CD4-positive, CD25-positive, alpha-beta regulatory T cell (primary cell): Measurements from ENCODE around the gene CATSPER3. TPM values are rescaled to one million over a fixed set of nuclear protein-coding genes. Genes with fewer than 3 reads are reported as not detected.
"Not testable (repeated sequence)": the region's sequence is repeated elsewhere in the genome, so short reads cannot be mapped to it uniquely, and the experiment has no call there.

ENCODE experiments used
- ATAC-seq, 2 donors: fragments of 150-1000 bp; cut with Tn5 transposase; one replicate each; pipeline ENCODE4 v1.10.0; 2021; ENCODE audit warnings: low read depth in 2 of 2, moderate number of reproducible peaks in 2 of 2, moderate library complexity in 1 of 2
- DNase-seq, 3 donors: peaks; one replicate each; pipeline versions ENCODE4 v3.0.0 to v3.0.0-alpha.2; 2012 to 2022; ENCODE audit warnings: mixed read lengths in 1 of 3
- H3K27ac ChIP-seq: one replicate; pipeline ENCODE4 v1.7.0; 2013; ENCODE audit warnings: mild to moderate bottlenecking, low read length; ENCODE audit not compliant: insufficient read depth, poor library complexity, severe bottlenecking
- H3K27me3 ChIP-seq: one replicate; pipeline ENCODE4 v1.7.0; 2013; ENCODE audit warnings: low read length; ENCODE audit not compliant: control insufficient read depth, insufficient read depth
- H3K36me3 ChIP-seq: one replicate; pipeline ENCODE4 v1.7.0; 2013; ENCODE audit warnings: mild to moderate bottlenecking, low read length, moderate library complexity; ENCODE audit not compliant: control insufficient read depth, insufficient read depth
- H3K4me1 ChIP-seq: 2 replicates; pipeline ENCODE4 v1.7.0; 2013; ENCODE audit warnings: mild to moderate bottlenecking, low read length; ENCODE audit not compliant: insufficient read depth, control insufficient read depth, poor library complexity, severe bottlenecking
- H3K4me3 ChIP-seq: one replicate; pipeline ENCODE4 v1.7.0; 2013; ENCODE audit warnings: low read depth, mild to moderate bottlenecking, low read length, moderate library complexity
- H3K9me3 ChIP-seq, 2 experiments: 1 replicate in 1 of 2; 2 replicates in 1 of 2; pipeline ENCODE4 v1.7.0; 2013; ENCODE audit warnings: low read length in 2 of 2, mild to moderate bottlenecking in 1 of 2, moderate library complexity in 1 of 2; ENCODE audit not compliant: control insufficient read depth in 2 of 2
- H3K27ac Mint-ChIP-seq, 3 donors: one replicate each; pipeline ENCODE4 v1.8.0; 2020 to 2022; ENCODE audit warnings: mild to moderate bottlenecking in 3 of 3, mixed read lengths in 3 of 3, moderate library complexity in 2 of 3
- H3K27me3 Mint-ChIP-seq: one replicate; pipeline ENCODE4 v1.8.0; 2022; ENCODE audit warnings: mild to moderate bottlenecking, mixed read lengths
- H3K36me3 Mint-ChIP-seq: one replicate; pipeline ENCODE4 v1.8.0; 2020; ENCODE audit warnings: mixed read lengths
- H3K4me1 Mint-ChIP-seq, 4 donors: one replicate each; pipeline ENCODE4 v1.8.0; 2020 to 2022; ENCODE audit warnings: mixed read lengths in 4 of 4, mild to moderate bottlenecking in 1 of 4
- H3K4me3 Mint-ChIP-seq, 4 donors: one replicate each; pipeline ENCODE4 v1.8.0; 2020 to 2022; ENCODE audit warnings: mild to moderate bottlenecking in 4 of 4, mixed read lengths in 4 of 4, moderate library complexity in 3 of 4
- H3K9me3 Mint-ChIP-seq, 7 donors: one replicate each; pipeline ENCODE4 v1.8.0; 2020 to 2022; ENCODE audit warnings: mixed read lengths in 7 of 7, mild to moderate bottlenecking in 3 of 7, moderate library complexity in 2 of 7
- polyA plus RNA-seq, 4 donors: library from polyadenylated mRNA; unstranded; fragments of 300-500 nt; fragmentation: Illumina TruSeq; gene quantifications; one replicate each; pipeline ENCODE4 v1.2.3, GENCODE V29; 2021
- total RNA-seq: library from RNA; stranded (reverse); gene quantifications from one replicate; pipeline ENCODE4 v1.2.3, GENCODE V29; 2022

The CATSPER3 gene
- total and polyA plus RNA-seq, 5 donors from 2014 or later: 0.34 to 1.3 (median 0.37) TPM

DNA sequence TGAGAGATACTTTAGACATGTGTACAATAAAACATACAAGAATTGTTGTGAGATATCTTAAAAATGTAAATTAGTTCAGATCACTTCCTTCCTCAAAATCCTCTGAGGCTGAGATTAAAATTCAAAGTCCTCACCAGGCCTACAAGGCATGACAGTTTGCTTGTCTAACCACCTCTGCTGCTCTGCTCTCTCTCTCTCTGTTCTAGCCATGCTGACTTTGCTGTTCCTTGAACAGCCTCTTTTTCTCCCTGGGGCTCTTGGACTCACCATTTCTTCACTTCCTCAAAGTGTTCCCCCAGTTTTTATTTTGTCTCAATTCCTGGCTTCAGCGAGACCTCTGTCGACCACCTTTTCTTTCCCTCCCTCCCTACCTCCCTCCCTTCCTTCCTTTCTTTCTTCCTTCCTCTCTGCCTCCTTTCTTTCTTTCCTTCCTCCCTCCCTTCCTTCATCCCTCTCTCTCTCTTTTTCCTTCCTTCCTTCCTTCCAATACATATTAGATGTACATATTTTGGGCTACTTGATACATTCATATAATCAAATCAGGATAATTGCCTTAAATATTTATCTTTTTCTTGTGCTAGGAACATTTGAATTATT, 27.0 kb downstream of the CATSPER3 start:
- ATAC-seq: no peak
- Histone ChIP-seq H3K9me3 (no peaks in the 10 kb centered on the region), H3K4me1 (no peaks in the 10 kb centered on the region), H3K36me3 (no peaks in the 10 kb centered on the region), H3K27ac (no peak overlapping the region), H3K27me3 (peaks cover 4% of the 10 kb centered on the region), H3K4me3 (no peak overlapping the region)
- Mint-ChIP-seq H3K27me3 (peaks cover 4% of the 10 kb centered on the region), H3K27ac (no peak overlapping the region), H3K36me3 (peaks cover 2% of the 10 kb centered on the region), H3K9me3 (peaks cover 0 to 11% (median 0%) of the 10 kb centered on the region in 7 donors), H3K4me3 (no peak overlapping the region), H3K4me1 (no peaks in the 10 kb centered on the region)
- no peak for DNase-seq

- H3K4me1 Mint-ChIP-seq: no peaks in the 10 kb centered on the region
These were observed 28.2 kb downstream of the CATSPER3 start for GRCh38 chr5:134995850-134996402.

GRCh38 chr5:134997015-134997414, 29.3 kb downstream of the CATSPER3 start:
- Mint-ChIP-seq H3K36me3 (no peaks in the 10 kb centered on the region), H3K27ac (no peak overlapping the region)
- H3K4me1 ChIP-seq: no peaks in the 10 kb centered on the region

More at GRCh38 chr5:134995850-134996402, 28.2 kb downstream of the CATSPER3 start:
- ATAC-seq (no peak), DNase-seq (no peak)
- Mint-ChIP-seq H3K4me3 (no peak overlapping the region), H3K27me3 (peaks cover 4% of the 10 kb centered on the region), H3K9me3 (peaks cover 0 to 7% (median 0%) of the 10 kb centered on the region in 7 donors), H3K27ac (no peak overlapping the region), H3K36me3 (no peaks in the 10 kb centered on the region)
- H3K36me3 ChIP-seq: no peaks in the 10 kb centered on the region
- H3K27ac ChIP-seq: no peak overlapping the region
- H3K4me1 ChIP-seq: no peaks in the 10 kb centered on the region
- H3K4me3 ChIP-seq: no peak overlapping the region
- peaks cover 4% of the 10 kb centered on the region for H3K27me3 ChIP-seq
- H3K9me3 ChIP-seq: no peaks in the 10 kb centered on the region

DNA sequence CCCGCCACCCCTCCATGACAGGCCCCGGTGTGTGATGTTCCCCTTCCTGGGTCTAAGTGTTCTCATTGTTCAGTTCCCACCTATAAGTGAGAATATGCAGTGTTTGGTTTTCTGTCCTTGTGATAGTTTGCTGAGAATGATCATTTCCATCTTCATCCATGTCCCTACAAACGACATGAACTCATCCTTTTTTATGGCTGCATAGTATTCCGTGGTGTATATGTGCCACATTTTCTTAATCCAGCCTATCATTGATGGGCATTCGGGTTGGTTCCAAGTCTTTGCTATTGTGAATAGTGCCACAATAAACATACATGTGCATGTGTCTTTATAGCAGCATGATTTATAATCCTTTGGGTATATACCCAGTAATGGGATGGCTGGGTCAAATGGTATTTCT, 30.4 kb downstream of the CATSPER3 start:
- not testable (repeated sequence) for H3K4me1 Mint-ChIP-seq, H3K9me3 Mint-ChIP-seq, H3K36me3 Mint-ChIP-seq

More at GRCh38 chr5:134997015-134997414, 29.3 kb downstream of the CATSPER3 start:
- ATAC-seq (no peak), DNase-seq (no peak)
- Mint-ChIP-seq H3K4me3 (no peak overlapping the region), H3K4me1 (no peaks in the 10 kb centered on the region), H3K9me3 (peaks cover 0 to 2% (median 0%) of the 10 kb centered on the region in 7 donors), H3K27me3 (no peaks in the 10 kb centered on the region)
- no peaks in the 10 kb centered on the region for H3K36me3 ChIP-seq
- peaks cover 4% of the 10 kb centered on the region for H3K27me3 ChIP-seq
- H3K27ac ChIP-seq: no peak overlapping the region
- H3K9me3 ChIP-seq: no peaks in the 10 kb centered on the region
- no peak overlapping the region for H3K4me3 ChIP-seq

GRCh38 chr5:135004376-135004775, 36.7 kb downstream of the CATSPER3 start:
- Mint-ChIP-seq H3K27ac (no peak overlapping the region), H3K36me3 (peaks cover 17% of the 10 kb centered on the region), H3K9me3 (peaks cover 0 to 5% (median 0%) of the 10 kb centered on the region in 7 donors), H3K4me1 (no peaks in the 10 kb centered on the region), H3K4me3 (no peak overlapping the region), H3K27me3 (peaks cover 4% of the 10 kb centered on the region)
- H3K4me1 ChIP-seq: no peaks in the 10 kb centered on the region
- no peaks in the 10 kb centered on the region for H3K9me3 ChIP-seq
- no peak for ATAC-seq
- no peaks in the 10 kb centered on the region for H3K27me3 ChIP-seq
- H3K4me3 ChIP-seq: no peak overlapping the region
- DNase-seq: no peak
- no peaks in the 10 kb centered on the region for H3K36me3 ChIP-seq
- no peak overlapping the region for H3K27ac ChIP-seq

More for the DNA sequence above, 30.4 kb downstream of the CATSPER3 start:
- DNase-seq, H3K4me3 ChIP-seq, H3K27me3 ChIP-seq, H3K36me3 ChIP-seq, H3K4me3 Mint-ChIP-seq, H3K27me3 Mint-ChIP-seq, H3K4me1 ChIP-seq, H3K9me3 ChIP-seq, H3K27ac Mint-ChIP-seq, ATAC-seq, H3K27ac ChIP-seq: not testable (repeated sequence)

DNA sequence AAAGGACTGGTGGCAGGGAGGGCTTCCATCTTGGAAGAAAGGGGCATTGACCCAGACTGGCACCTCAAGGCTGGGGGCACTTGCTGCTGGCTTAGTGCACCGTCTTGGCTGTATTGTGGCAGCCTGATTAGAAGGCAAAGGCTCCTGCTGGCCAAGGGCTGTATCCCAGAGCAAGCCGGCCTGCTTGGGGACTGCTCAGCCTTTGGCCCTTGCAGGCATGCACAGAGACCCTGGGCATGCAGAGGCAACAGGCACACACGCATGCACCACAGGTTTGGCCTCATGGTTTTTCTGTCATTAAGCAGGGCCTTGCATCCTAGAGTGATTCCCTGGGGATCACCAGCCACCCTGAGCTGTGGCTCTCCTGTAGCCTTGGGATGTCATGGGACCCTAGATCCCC, 37.4 kb downstream of the CATSPER3 start:
- Mint-ChIP-seq H3K4me3 (no peak overlapping the region), H3K9me3 (peaks cover 0 to 5% (median 0%) of the 10 kb centered on the region in 7 donors), H3K36me3 (peaks cover 17% of the 10 kb centered on the region), H3K4me1 (no peaks in the 10 kb centered on the region), H3K27me3 (peaks cover 4% of the 10 kb centered on the region), H3K27ac (no peak overlapping the region)
- H3K36me3 ChIP-seq: no peaks in the 10 kb centered on the region
- DNase-seq (no peak), ATAC-seq (no peak)
- no peak overlapping the region for H3K27ac ChIP-seq
- H3K9me3 ChIP-seq: no peaks in the 10 kb centered on the region
- no peaks in the 10 kb centered on the region for H3K27me3 ChIP-seq
- no peak overlapping the region for H3K4me3 ChIP-seq
- no peaks in the 10 kb centered on the region for H3K4me1 ChIP-seq

GRCh38 chr5:135007305-135007704, 39.6 kb downstream of the CATSPER3 start:
- no peak for DNase-seq
- H3K4me1 ChIP-seq: no peaks in the 10 kb centered on the region
- peaks cover 0 to 3% (median 0%) of the 10 kb centered on the region in 7 donors for H3K9me3 Mint-ChIP-seq

More at GRCh38 chr5:135007305-135007704, 39.6 kb downstream of the CATSPER3 start:
- H3K4me3 ChIP-seq: no peak overlapping the region
- no peak overlapping the region for H3K27ac ChIP-seq
- H3K27me3 ChIP-seq: no peaks in the 10 kb centered on the region
- H3K36me3 Mint-ChIP-seq: peaks cover 16% of the 10 kb centered on the region
- H3K9me3 ChIP-seq: no peaks in the 10 kb centered on the region
- H3K27me3 Mint-ChIP-seq: peaks cover 2% of the 10 kb centered on the region
- H3K4me3 Mint-ChIP-seq: no peak overlapping the region
- no peaks in the 10 kb centered on the region for H3K36me3 ChIP-seq
- ATAC-seq: no peak
- H3K4me1 Mint-ChIP-seq: no peaks in the 10 kb centered on the region
- no peak overlapping the region for H3K27ac Mint-ChIP-seq
